Measurements from ENCODE around the gene MAGEF1.

- TF ChIP-seq POLR2AphosphoS5 (IDR thresholded peaks at IDR 0.05): no peak
- no peak for TF ChIP-seq CTCF (IDR thresholded peaks at IDR 0.05)
These were observed 4.2 kb upstream of the MAGEF1 start for GRCh38 chr3:184715943-184716621.
